Measurements from ENCODE around the gene KCNMA1.

- TF ChIP-seq CTCF (IDR thresholded peaks at IDR 0.05 in 2 of 3, conservative IDR thresholded peaks at IDR 0.05 in 1 of 3; ENCODE audit: control insufficient read depth in 2 of 3, extremely low read depth in 1 of 3, insufficient read depth in 1 of 3, low read depth in 3 of 3, low read length in 3 of 3) (no peak), CHD1 (IDR thresholded peaks at IDR 0.05; ENCODE audit: low read depth, low read length) (no peak), ETV6 (conservative IDR thresholded peaks at IDR 0.05 in 1 of 2, IDR thresholded peaks at IDR 0.05 in 1 of 2; ENCODE audit: borderline replicate concordance in 1 of 2, low read depth in 1 of 2) (no peak), SREBF1 (IDR thresholded peaks at IDR 0.05; ENCODE audit: low read length) (no peak), PKNOX1 (IDR thresholded peaks at IDR 0.05) (no peak), POLR2A (IDR thresholded peaks at IDR 0.05; ENCODE audit: low read depth, low read length) (no peak), IRF3 (IDR thresholded peaks at IDR 0.05) (no peak)
Observed at GRCh38 chr10:77578583-77579227, 58.9 kb downstream of the KCNMA1 start.
